HCT116 (cell line): ENCODE data around the gene OXT. TPM values are rescaled to one million over a fixed set of nuclear protein-coding genes. Genes with fewer than 3 reads are reported as not detected.

Experiments used
- ATAC-seq: fragments of 200-7000 bp; cut with Tn5 transposase; 2 replicates; pipeline ENCODE4 v1.9.1; 2020; ENCODE audit warnings: mild to moderate bottlenecking, moderate library complexity
- BruUV-seq: library from RNA; stranded (reverse); fragments of 400-500 nt; replicated peaks from 2 replicates; lab custom pipeline; 2021; lab: Mats Ljungman, UMichigan
- CTCF ChIA-PET: fragments of 300-600 bp; sonication (Branson Sonifier 250); formaldehyde crosslinking; loops from one replicate; lab custom pipeline; 2021; ENCODE audit warnings: antibody characterized with exemption; lab: Charles Lee
- POLR2A ChIA-PET: fragments of 300-600, 350-600 bp; sonication (Branson Sonifier 250); formaldehyde crosslinking; loops from one replicate; lab custom pipeline; 2021; ENCODE audit warnings: antibody characterized with exemption; lab: Charles Lee
- RAD21 ChIA-PET, 2 experiments: fragments of 300-600 bp; sonication (Branson Sonifier 250); formaldehyde crosslinking; loops; one replicate each; lab custom pipeline; 2023; ENCODE audit warnings: low total read pairs in 2 of 2; ENCODE audit not compliant: uncharacterized antibody in 2 of 2, unreplicated experiment in 2 of 2, low non-redundant PET in 1 of 2; lab: Charles Lee
- DNase-seq: peaks from one replicate; pipeline ENCODE4 v3.0.0-alpha.2; 2010; ENCODE audit warnings: low read depth, low spot score
- H2AFZ ChIP-seq: fragments of 200-600 bp; shearing (Covaris generic), sonication (generic); 2 replicates; pipeline ENCODE4 v1.6.1; 2017; ENCODE audit warnings: low read depth, mixed run types, mixed read lengths, antibody characterized with exemption, low read length; ENCODE audit not compliant: poor library complexity, severe bottlenecking
- H3K27ac ChIP-seq: 2 replicates; pipeline ENCODE4 v1.5.1; 2012; ENCODE audit warnings: low read depth, low read length
- H3K27me3 ChIP-seq: fragments of 200-600 bp; sonication (generic); 2 replicates; pipeline ENCODE4 v1.6.1; 2016; ENCODE audit warnings: mixed run types, low read length, mixed read lengths; ENCODE audit not compliant: insufficient read depth
- H3K36me3 ChIP-seq, 2 experiments: fragments of 200-500 bp in 1 of 2; fragments of 200-600 bp in 1 of 2; sonication (Bioruptor generic) in 1 of 2; sonication (generic) in 1 of 2; 2 replicates each; pipeline versions ENCODE4 v1.5.1 to v1.6.1; 2014 to 2016; ENCODE audit warnings: low read length in 2 of 2, inconsistent platforms in 1 of 2, mixed read lengths in 1 of 2, mixed run types in 1 of 2; ENCODE audit not compliant: insufficient read depth in 2 of 2, control insufficient read depth in 1 of 2
- H3K4me1 ChIP-seq, 2 experiments: fragments of 200-600 bp in 1 of 2; sonication (generic) in 1 of 2; 2 replicates each; pipeline versions ENCODE4 v1.5.1 to v1.6.1; 2012 to 2017; ENCODE audit warnings: low read length in 2 of 2, inconsistent platforms in 1 of 2, mild to moderate bottlenecking in 1 of 2, mixed read lengths in 1 of 2, mixed run types in 1 of 2, moderate library complexity in 1 of 2; ENCODE audit not compliant: insufficient read depth in 2 of 2, control insufficient read depth in 1 of 2
- H3K4me2 ChIP-seq: fragments of 200-600 bp; sonication (generic); 2 replicates; pipeline ENCODE4 v1.6.1; 2017; ENCODE audit warnings: mixed run types, low read length, mixed read lengths
- H3K4me3 ChIP-seq, 2 experiments: fragments of 200-600 bp in 1 of 2; sonication (generic) in 1 of 2; replicated peaks in 1 of 2; 2 replicates each; pipeline ENCODE4 v1.5.1; 2011 to 2016; ENCODE audit warnings: low read length in 2 of 2, control low read depth in 1 of 2, low read depth in 1 of 2, mild to moderate bottlenecking in 1 of 2, mixed read lengths in 1 of 2, mixed run types in 1 of 2
- H3K79me2 ChIP-seq: fragments of 200-600 bp; sonication (generic); 2 replicates; pipeline ENCODE4 v1.6.1; 2017; ENCODE audit warnings: mild to moderate bottlenecking, mixed run types, low read length, moderate library complexity, mixed read lengths; ENCODE audit not compliant: insufficient read depth
- H3K9ac ChIP-seq: fragments of 200-600 bp; sonication (generic); 2 replicates; pipeline ENCODE4 v1.6.1; 2016; ENCODE audit warnings: low read length, mixed read lengths
- H3K9me2 ChIP-seq: fragments of 200-600 bp; sonication (generic), shearing (Covaris generic); 2 replicates; pipeline ENCODE4 v1.6.1; 2017; ENCODE audit warnings: mixed run types, mild to moderate bottlenecking, moderate library complexity; ENCODE audit not compliant: insufficient read depth
- H3K9me3 ChIP-seq, 2 experiments: fragments of 200-500 bp in 1 of 2; fragments of 200-600 bp in 1 of 2; sonication (Bioruptor generic) in 1 of 2; sonication (generic) in 1 of 2; 2 replicates each; pipeline ENCODE4 v1.6.1; 2014 to 2017; ENCODE audit warnings: low read length in 2 of 2, mixed read lengths in 2 of 2, inconsistent platforms in 1 of 2, low read depth in 1 of 2, mild to moderate bottlenecking in 1 of 2, mixed run types in 1 of 2, moderate library complexity in 1 of 2; ENCODE audit not compliant: control insufficient read depth in 1 of 2, insufficient read depth in 1 of 2
- H4K20me1 ChIP-seq: fragments of 200-600 bp; sonication (generic), shearing (Covaris generic); 2 replicates; pipeline ENCODE4 v1.6.1; 2017; ENCODE audit warnings: mixed run types, mild to moderate bottlenecking, moderate library complexity; ENCODE audit not compliant: insufficient read depth
- CEBPB ChIP-seq: IDR thresholded peaks from 2 replicates; pipeline ENCODE4 v1.6.1; 2012; ENCODE audit warnings: low read depth
- CTCF ChIP-seq, 3 experiments: fragments of 200-600 bp in 1 of 3; sonication (generic) in 1 of 3; IDR thresholded peaks in 2 of 3; conservative IDR thresholded peaks in 1 of 3; 2 replicates each; pipeline ENCODE4 v1.5.1; 2012 to 2017; ENCODE audit warnings: low read depth in 2 of 3, low read length in 2 of 3, antibody characterized with exemption in 1 of 3, borderline replicate concordance in 1 of 3, control low read depth in 1 of 3, mild to moderate bottlenecking in 1 of 3, mixed read lengths in 1 of 3, mixed run types in 1 of 3, moderate library complexity in 1 of 3; ENCODE audit not compliant: insufficient read depth in 1 of 3
- FOSL1 ChIP-seq: IDR thresholded peaks from 2 replicates; pipeline ENCODE4 v1.6.1; 2012; ENCODE audit warnings: low read depth
- JUND ChIP-seq: IDR thresholded peaks from 2 replicates; pipeline ENCODE4 v1.6.1; 2012
- POLR2A ChIP-seq: IDR thresholded peaks from 2 replicates; pipeline ENCODE4 v1.7.0; 2011; ENCODE audit warnings: borderline replicate concordance; ENCODE audit not compliant: insufficient read depth, insufficient read length; ENCODE audit errors: extremely low read depth
- RAD21 ChIP-seq: IDR thresholded peaks from 2 replicates; pipeline ENCODE4 v1.6.1; 2012; ENCODE audit warnings: low read depth, mild to moderate bottlenecking
- REST ChIP-seq: IDR thresholded peaks from 2 replicates; pipeline ENCODE4 v1.6.1; 2012; ENCODE audit warnings: low read depth
- SP1 ChIP-seq: IDR thresholded peaks from 2 replicates; pipeline ENCODE4 v1.6.1; 2012; ENCODE audit warnings: low read depth
- SRF ChIP-seq: IDR thresholded peaks from 2 replicates; pipeline ENCODE4 v1.6.1; 2012; ENCODE audit warnings: low read depth
- TCF7L2 ChIP-seq: IDR thresholded peaks from 2 replicates; pipeline ENCODE4 v1.7.0; 2011; ENCODE audit warnings: borderline replicate concordance, inconsistent platforms; ENCODE audit not compliant: insufficient read depth, insufficient read length; ENCODE audit errors: extremely low read depth
- YY1 ChIP-seq: IDR thresholded peaks from 2 replicates; pipeline ENCODE4 v1.6.1; 2011; ENCODE audit warnings: low read length, low read depth, moderate library complexity, mild to moderate bottlenecking; ENCODE audit not compliant: insufficient replicate concordance; ENCODE audit errors: extremely low read depth
- ZFX ChIP-seq: fragments of 450-650 bp; IDR thresholded peaks from 2 replicates; pipeline ENCODE4 v1.6.1; 2017
- ZNF274 ChIP-seq: fragments of 200-500 bp; sonication (Bioruptor generic); IDR thresholded peaks from 2 replicates; pipeline ENCODE4 v1.6.1; 2014; ENCODE audit warnings: mild to moderate bottlenecking, low read depth, low read length, inconsistent platforms
- intact Hi-C: fragments of 100-400 bp; cut with micrococcal nuclease; formaldehyde crosslinking; loops from 2 replicates; pipeline ENCODE4 v1.10.0; 2022
- total RNA-seq: library from RNA; stranded (reverse); gene quantifications from one replicate; pipeline ENCODE4 v1.2.1, GENCODE V29; 2021; ENCODE audit not compliant: unreplicated experiment
- TF ChIP-seq, protein P1 (sequence below): IDR thresholded peaks from 2 replicates; pipeline ENCODE4 v1.6.1; 2011; ENCODE audit warnings: mild to moderate bottlenecking, low read length, moderate library complexity; ENCODE audit not compliant: insufficient replicate concordance; ENCODE audit errors: extremely low read depth

Gene OXT
- total RNA-seq, 1 experiment from 2014 or later = not detected

DNA sequence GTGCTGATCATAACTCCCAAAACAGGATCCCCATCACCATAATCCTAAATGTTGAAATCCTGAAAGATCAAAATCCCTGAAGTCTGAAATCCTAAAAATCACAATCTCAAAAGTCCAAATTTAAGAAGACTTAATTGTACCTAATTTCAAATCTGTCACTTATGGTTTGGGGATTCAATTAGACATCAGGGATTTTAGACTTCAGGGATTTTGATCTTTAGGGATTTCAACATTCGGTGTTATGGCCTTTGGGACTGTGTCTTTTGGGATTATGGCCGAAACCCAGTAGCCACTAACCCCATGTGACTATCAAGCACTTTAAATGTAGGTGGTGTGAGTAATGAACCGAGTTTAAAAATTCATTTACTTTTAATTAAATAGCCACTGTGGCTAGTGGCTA, 34.8 kb downstream of the OXT start:
- DNase-seq (no peak), ATAC-seq (no peak)
- Histone ChIP-seq H4K20me1 (no peaks in the 10 kb centered on the region), H3K36me3 (no peaks in the 10 kb centered on the region; a peak in 1 of 4 replicates), H3K27me3 (no peaks in the 10 kb centered on the region), H3K4me1 (no peaks in the 10 kb centered on the region), H2AFZ (no peak overlapping the region), H3K9me3 (no peaks in the 10 kb centered on the region), H3K27ac (no peak overlapping the region), H3K79me2 (no peaks in the 10 kb centered on the region), H3K4me2 (no peak overlapping the region), H3K9me2 (no peaks in the 10 kb centered on the region), H3K9ac (no peak overlapping the region), H3K4me3 (no peak overlapping the region)
- BruUV-seq = no TSS peak
- POLR2A ChIA-PET = no interaction called here
- CTCF ChIA-PET = no interaction called here
- intact Hi-C loops = no loop called here
- RAD21 ChIA-PET = no interaction called here
- TF ChIP-seq TCF7L2 = no peak
- TF ChIP-seq REST = no peak
- no peak for TF ChIP-seq RAD21
- TF ChIP-seq JUND = no peak
- TF ChIP-seq CTCF (IDR thresholded peaks at IDR 0.05 in 2 of 3, conservative IDR thresholded peaks at IDR 0.05 in 1 of 3; ENCODE audit: borderline replicate concordance in 1 of 3, insufficient read depth in 1 of 3, low read depth in 2 of 3, low read length in 2 of 3) = no peak
- TF ChIP-seq YY1 = no peak
- TF ChIP-seq CEBPB = no peak
- no peak for TF ChIP-seq POLR2A
- no peak for TF ChIP-seq SRF
- TF ChIP-seq SP1 = no peak
- TF ChIP-seq ZFX = no peak
- no peak for TF ChIP-seq ZNF274
- TF ChIP-seq, protein P1, sequence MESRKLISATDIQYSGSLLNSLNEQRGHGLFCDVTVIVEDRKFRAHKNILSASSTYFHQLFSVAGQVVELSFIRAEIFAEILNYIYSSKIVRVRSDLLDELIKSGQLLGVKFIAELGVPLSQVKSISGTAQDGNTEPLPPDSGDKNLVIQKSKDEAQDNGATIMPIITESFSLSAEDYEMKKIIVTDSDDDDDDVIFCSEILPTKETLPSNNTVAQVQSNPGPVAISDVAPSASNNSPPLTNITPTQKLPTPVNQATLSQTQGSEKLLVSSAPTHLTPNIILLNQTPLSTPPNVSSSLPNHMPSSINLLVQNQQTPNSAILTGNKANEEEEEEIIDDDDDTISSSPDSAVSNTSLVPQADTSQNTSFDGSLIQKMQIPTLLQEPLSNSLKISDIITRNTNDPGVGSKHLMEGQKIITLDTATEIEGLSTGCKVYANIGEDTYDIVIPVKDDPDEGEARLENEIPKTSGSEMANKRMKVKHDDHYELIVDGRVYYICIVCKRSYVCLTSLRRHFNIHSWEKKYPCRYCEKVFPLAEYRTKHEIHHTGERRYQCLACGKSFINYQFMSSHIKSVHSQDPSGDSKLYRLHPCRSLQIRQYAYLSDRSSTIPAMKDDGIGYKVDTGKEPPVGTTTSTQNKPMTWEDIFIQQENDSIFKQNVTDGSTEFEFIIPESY = no peak
- no peak for TF ChIP-seq FOSL1
